H1 (cell line): ENCODE data around the gene TTLL7.

ENCODE experiments used
- CHD1 ChIP-seq: IDR thresholded peaks from 2 replicates; pipeline ENCODE4 v1.6.1; 2012; ENCODE audit warnings: low read depth, low read length, improper control_type of control experiment
- CTCF ChIP-seq, 3 experiments: IDR thresholded peaks; 1 replicate in 2 of 3; 2 replicates in 1 of 3; pipeline versions ENCODE4 v1.5.1 to v1.6.1; 2011; ENCODE audit warnings: low read length in 3 of 3, mild to moderate bottlenecking in 3 of 3, inconsistent platforms in 2 of 3, low read depth in 1 of 3, moderate library complexity in 1 of 3; ENCODE audit not compliant: insufficient read depth in 1 of 3; ENCODE audit errors: control extremely low read depth in 1 of 3
- POLR2A ChIP-seq, 2 experiments: IDR thresholded peaks; 1 replicate in 1 of 2; 2 replicates in 1 of 2; pipeline ENCODE4 v1.6.1; 2011; ENCODE audit warnings: low read depth in 2 of 2, low read length in 2 of 2, mild to moderate bottlenecking in 2 of 2; ENCODE audit errors: control extremely low read depth in 1 of 2
- RBBP5 ChIP-seq: IDR thresholded peaks from 2 replicates; pipeline ENCODE4 v1.7.1; 2012; ENCODE audit warnings: low read depth, mild to moderate bottlenecking, inconsistent platforms, low read length, moderate library complexity, borderline replicate concordance
- TCF12 ChIP-seq: IDR thresholded peaks from 2 replicates; pipeline ENCODE4 v1.6.1; 2011; ENCODE audit warnings: low read depth, mild to moderate bottlenecking, low read length

- TF ChIP-seq CTCF (IDR thresholded peaks at IDR 0.05; ENCODE audit: control extremely low read depth in 1 of 3, insufficient read depth in 1 of 3, low read depth in 1 of 3, low read length in 3 of 3) (no peak), TCF12 (no peak), CHD1 (no peak), POLR2A (IDR thresholded peaks at IDR 0.05; ENCODE audit: control extremely low read depth in 1 of 2, low read depth in 2 of 2, low read length in 2 of 2) (no peak), RBBP5 (no peak)
Observed at GRCh38 chr1:83932281-83932680, 66.7 kb downstream of the TTLL7 start.
